Neural cell (in vitro differentiated cells): ENCODE results near the gene ANO3. TPM values are rescaled to one million over a fixed set of nuclear protein-coding genes. Genes with fewer than 3 reads are reported as not detected.

Experiments used
- H2AFZ ChIP-seq: fragments of 200-600, 300-800 bp; sonication (generic), shearing (Covaris generic); 2 replicates; pipeline ENCODE4 v1.6.0; 2014; ENCODE audit warnings: low read depth, mild to moderate bottlenecking, antibody characterized with exemption, low read length, moderate library complexity
- H3F3A ChIP-seq: fragments of 200-600 bp; shearing (Covaris generic); 2 replicates; pipeline ENCODE4 v1.6.1; 2016; ENCODE audit warnings: mild to moderate bottlenecking, moderate library complexity, mixed read lengths, antibody characterized with exemption, low read length; ENCODE audit not compliant: insufficient read depth, poor library complexity, severe bottlenecking
- H3K27ac ChIP-seq: fragments of 200-600, 300-800 bp; sonication (generic), shearing (Covaris generic); 2 replicates; pipeline ENCODE4 v1.5.1; 2014; ENCODE audit warnings: mild to moderate bottlenecking, low read length, moderate library complexity
- H3K27me3 ChIP-seq: fragments of 300-800, 200-600 bp; sonication (generic), shearing (Covaris generic); 2 replicates; pipeline ENCODE4 v1.6.0; 2014; ENCODE audit warnings: mild to moderate bottlenecking, low read depth, low read length, moderate library complexity; ENCODE audit not compliant: insufficient read depth
- H3K36me3 ChIP-seq: fragments of 300-800, 200-600 bp; sonication (generic), shearing (Covaris generic); 2 replicates; pipeline ENCODE4 v1.5.1; 2014; ENCODE audit warnings: mild to moderate bottlenecking, antibody characterized with exemption, low read length, moderate library complexity; ENCODE audit not compliant: insufficient read depth
- H3K4me2 ChIP-seq: fragments of 300-800, 200-600 bp; sonication (generic), shearing (Covaris generic); 2 replicates; pipeline ENCODE4 v1.6.0; 2014; ENCODE audit warnings: mild to moderate bottlenecking, low read length
- H3K4me3 ChIP-seq: fragments of 300-800, 200-600 bp; sonication (generic), shearing (Covaris generic); 2 replicates; pipeline ENCODE4 v1.5.1; 2014; ENCODE audit warnings: mild to moderate bottlenecking, low read length, moderate library complexity
- H3K79me2 ChIP-seq: fragments of 200-600 bp; shearing (Covaris generic); replicated peaks from 2 replicates; pipeline ENCODE4 v1.6.0; 2014; ENCODE audit warnings: mild to moderate bottlenecking, low read length, moderate library complexity; ENCODE audit not compliant: insufficient read depth
- H3K9ac ChIP-seq: fragments of 300-800, 200-600 bp; sonication (generic), shearing (Covaris generic); 2 replicates; pipeline ENCODE4 v1.6.1; 2016; ENCODE audit warnings: mild to moderate bottlenecking, low read length, mixed read lengths
- H3K9me2 ChIP-seq: fragments of 200-600 bp; shearing (Covaris generic); 2 replicates; pipeline ENCODE4 v1.6.1; 2016; ENCODE audit warnings: mild to moderate bottlenecking, low read length, mixed read lengths; ENCODE audit not compliant: insufficient read depth
- H3K9me3 ChIP-seq: fragments of 200-600, 300-800 bp; sonication (generic), shearing (Covaris generic); 2 replicates; pipeline ENCODE4 v1.6.1; 2016; ENCODE audit warnings: mild to moderate bottlenecking, mixed run types, low read length, moderate library complexity, mixed read lengths
- H4K20me1 ChIP-seq: fragments of 200-600 bp; shearing (Covaris generic); 2 replicates; pipeline ENCODE4 v1.6.1; 2016; ENCODE audit warnings: mild to moderate bottlenecking, mixed run types; ENCODE audit not compliant: insufficient read depth
- EP300 ChIP-seq: fragments of 450-650 bp; conservative IDR thresholded peaks from 2 replicates; pipeline ENCODE4 v1.6.1; 2014; ENCODE audit warnings: antibody characterized with exemption, mild to moderate bottlenecking, moderate library complexity; ENCODE audit not compliant: poor library complexity, severe bottlenecking
- EZH2 ChIP-seq: fragments of 200-600, 300-800 bp; shearing (Covaris generic), sonication (generic); IDR thresholded peaks from 2 replicates; pipeline ENCODE4 v1.6.1; 2014; ENCODE audit warnings: antibody characterized with exemption, low read length, borderline replicate concordance, mild to moderate bottlenecking; ENCODE audit not compliant: insufficient read depth, poor library complexity, severe bottlenecking
- MXI1 ChIP-seq: fragments of 450-650 bp; conservative IDR thresholded peaks from 2 replicates; pipeline ENCODE4 v1.6.1; 2014; ENCODE audit warnings: antibody characterized with exemption, mild to moderate bottlenecking; ENCODE audit not compliant: poor library complexity, severe bottlenecking
- POLR2AphosphoS5 ChIP-seq: IDR thresholded peaks from 2 replicates; pipeline ENCODE4 v1.6.1; 2012
- RAD21 ChIP-seq: fragments of 450-650 bp; conservative IDR thresholded peaks from 2 replicates; pipeline ENCODE4 v1.6.1; 2014; ENCODE audit warnings: antibody characterized with exemption, mild to moderate bottlenecking, moderate library complexity
- SMC3 ChIP-seq: fragments of 450-650 bp; conservative IDR thresholded peaks from 2 replicates; pipeline ENCODE4 v1.6.1; 2014; ENCODE audit warnings: antibody characterized with exemption, mild to moderate bottlenecking, moderate library complexity; ENCODE audit not compliant: poor library complexity
- TAF1 ChIP-seq: IDR thresholded peaks from 2 replicates; pipeline ENCODE4 v1.6.1; 2012; ENCODE audit warnings: low read depth
- polyA plus RNA-seq: library from polyadenylated mRNA; depleted of rRNA; stranded (reverse); fragments of >200 nt; gene quantifications from 2 replicates; pipeline ENCODE4 v1.2.3, GENCODE V29; 2014
- TF ChIP-seq, protein P1 (sequence below): fragments of 450-650 bp; IDR thresholded peaks from 2 replicates; pipeline ENCODE4 v1.5.1; 2014; ENCODE audit warnings: antibody characterized with exemption, mild to moderate bottlenecking, moderate library complexity; ENCODE audit not compliant: poor library complexity, severe bottlenecking
- TF ChIP-seq, protein P2 (sequence below): IDR thresholded peaks from 2 replicates; pipeline ENCODE4 v1.6.1; 2012; ENCODE audit warnings: borderline replicate concordance

The ANO3 gene
- polyA plus RNA-seq, 1 donor from 2014 or later: not detected

DNA sequence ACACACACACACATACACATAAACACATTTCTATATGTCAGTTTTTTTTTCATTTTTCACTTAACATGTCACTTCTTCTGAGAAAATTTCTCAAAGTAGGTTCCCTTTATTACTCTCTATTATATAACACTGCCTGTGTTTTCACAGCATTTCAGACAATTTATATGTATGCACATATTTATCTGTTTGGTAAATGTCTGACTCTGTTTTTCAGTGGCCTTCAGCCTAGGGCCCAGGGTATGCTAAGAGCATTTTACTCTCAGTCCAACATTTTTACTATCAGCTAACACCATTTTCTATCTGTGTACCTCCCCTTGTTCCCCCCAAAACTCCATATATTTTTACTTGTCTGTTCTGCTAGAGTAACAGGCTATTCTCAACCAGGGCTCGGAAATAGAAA is 92.3 kb downstream of the ANO3 start:
- no peaks in the 10 kb centered on the region for H3K79me2 ChIP-seq
- no peak overlapping the region for H3K9ac ChIP-seq
- no peaks in the 10 kb centered on the region for H3K9me2 ChIP-seq
- H3K36me3 ChIP-seq: no peaks in the 10 kb centered on the region
- H3K4me3 ChIP-seq: no peak overlapping the region
- no peaks in the 10 kb centered on the region for H3K27me3 ChIP-seq
- H3F3A ChIP-seq: no peaks in the 10 kb centered on the region
- no peaks in the 10 kb centered on the region for H3K9me3 ChIP-seq
- H4K20me1 ChIP-seq: no peaks in the 10 kb centered on the region
- H3K27ac ChIP-seq: no peak overlapping the region
- no peak overlapping the region for H3K4me2 ChIP-seq
- TF ChIP-seq EP300: no peak
- TF ChIP-seq EZH2: no peak
- no peak for TF ChIP-seq RAD21
- no peak for TF ChIP-seq SMC3
- TF ChIP-seq, protein P1, sequence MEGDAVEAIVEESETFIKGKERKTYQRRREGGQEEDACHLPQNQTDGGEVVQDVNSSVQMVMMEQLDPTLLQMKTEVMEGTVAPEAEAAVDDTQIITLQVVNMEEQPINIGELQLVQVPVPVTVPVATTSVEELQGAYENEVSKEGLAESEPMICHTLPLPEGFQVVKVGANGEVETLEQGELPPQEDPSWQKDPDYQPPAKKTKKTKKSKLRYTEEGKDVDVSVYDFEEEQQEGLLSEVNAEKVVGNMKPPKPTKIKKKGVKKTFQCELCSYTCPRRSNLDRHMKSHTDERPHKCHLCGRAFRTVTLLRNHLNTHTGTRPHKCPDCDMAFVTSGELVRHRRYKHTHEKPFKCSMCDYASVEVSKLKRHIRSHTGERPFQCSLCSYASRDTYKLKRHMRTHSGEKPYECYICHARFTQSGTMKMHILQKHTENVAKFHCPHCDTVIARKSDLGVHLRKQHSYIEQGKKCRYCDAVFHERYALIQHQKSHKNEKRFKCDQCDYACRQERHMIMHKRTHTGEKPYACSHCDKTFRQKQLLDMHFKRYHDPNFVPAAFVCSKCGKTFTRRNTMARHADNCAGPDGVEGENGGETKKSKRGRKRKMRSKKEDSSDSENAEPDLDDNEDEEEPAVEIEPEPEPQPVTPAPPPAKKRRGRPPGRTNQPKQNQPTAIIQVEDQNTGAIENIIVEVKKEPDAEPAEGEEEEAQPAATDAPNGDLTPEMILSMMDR: no peak
- TF ChIP-seq, protein P2, sequence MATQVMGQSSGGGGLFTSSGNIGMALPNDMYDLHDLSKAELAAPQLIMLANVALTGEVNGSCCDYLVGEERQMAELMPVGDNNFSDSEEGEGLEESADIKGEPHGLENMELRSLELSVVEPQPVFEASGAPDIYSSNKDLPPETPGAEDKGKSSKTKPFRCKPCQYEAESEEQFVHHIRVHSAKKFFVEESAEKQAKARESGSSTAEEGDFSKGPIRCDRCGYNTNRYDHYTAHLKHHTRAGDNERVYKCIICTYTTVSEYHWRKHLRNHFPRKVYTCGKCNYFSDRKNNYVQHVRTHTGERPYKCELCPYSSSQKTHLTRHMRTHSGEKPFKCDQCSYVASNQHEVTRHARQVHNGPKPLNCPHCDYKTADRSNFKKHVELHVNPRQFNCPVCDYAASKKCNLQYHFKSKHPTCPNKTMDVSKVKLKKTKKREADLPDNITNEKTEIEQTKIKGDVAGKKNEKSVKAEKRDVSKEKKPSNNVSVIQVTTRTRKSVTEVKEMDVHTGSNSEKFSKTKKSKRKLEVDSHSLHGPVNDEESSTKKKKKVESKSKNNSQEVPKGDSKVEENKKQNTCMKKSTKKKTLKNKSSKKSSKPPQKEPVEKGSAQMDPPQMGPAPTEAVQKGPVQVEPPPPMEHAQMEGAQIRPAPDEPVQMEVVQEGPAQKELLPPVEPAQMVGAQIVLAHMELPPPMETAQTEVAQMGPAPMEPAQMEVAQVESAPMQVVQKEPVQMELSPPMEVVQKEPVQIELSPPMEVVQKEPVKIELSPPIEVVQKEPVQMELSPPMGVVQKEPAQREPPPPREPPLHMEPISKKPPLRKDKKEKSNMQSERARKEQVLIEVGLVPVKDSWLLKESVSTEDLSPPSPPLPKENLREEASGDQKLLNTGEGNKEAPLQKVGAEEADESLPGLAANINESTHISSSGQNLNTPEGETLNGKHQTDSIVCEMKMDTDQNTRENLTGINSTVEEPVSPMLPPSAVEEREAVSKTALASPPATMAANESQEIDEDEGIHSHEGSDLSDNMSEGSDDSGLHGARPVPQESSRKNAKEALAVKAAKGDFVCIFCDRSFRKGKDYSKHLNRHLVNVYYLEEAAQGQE: no peak
- H2AFZ ChIP-seq: no peak overlapping the region

DNA sequence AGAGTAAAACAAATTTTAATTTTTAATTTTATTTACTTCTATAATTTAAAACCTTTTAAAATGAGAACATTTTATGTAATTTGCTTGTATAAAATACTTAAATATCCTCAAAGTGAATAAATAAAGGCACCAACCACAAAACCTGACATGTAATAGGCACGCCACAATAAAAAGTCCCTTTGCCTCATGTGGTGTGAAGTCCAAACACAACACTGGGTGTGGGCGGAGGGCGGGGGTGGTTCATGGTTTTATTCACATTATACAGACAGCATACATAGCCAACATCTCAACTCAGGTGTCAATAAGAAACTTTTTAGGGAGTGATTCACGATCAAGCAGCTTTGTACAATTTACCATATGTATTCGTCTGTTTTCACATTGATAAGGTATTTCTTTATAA is 107.9 kb downstream of the ANO3 start:
- no peaks in the 10 kb centered on the region for H3K9me2 ChIP-seq
- H3K36me3 ChIP-seq: no peaks in the 10 kb centered on the region
- no peaks in the 10 kb centered on the region for H3K9me3 ChIP-seq
- no peak overlapping the region for H3K27ac ChIP-seq
- H2AFZ ChIP-seq: no peak overlapping the region
- TF ChIP-seq SMC3 (no peak), TAF1 (no peak), POLR2AphosphoS5 (no peak), EZH2 (no peak), MXI1 (no peak), RAD21 (no peak), EP300 (no peak)
- TF ChIP-seq, protein P2: no peak
- TF ChIP-seq, protein P1: no peak
- no peaks in the 10 kb centered on the region for H3K79me2 ChIP-seq
- no peaks in the 10 kb centered on the region for H4K20me1 ChIP-seq
- H3K27me3 ChIP-seq: no peaks in the 10 kb centered on the region
- H3F3A ChIP-seq: no peaks in the 10 kb centered on the region
- H3K4me3 ChIP-seq: no peak overlapping the region
- no peak overlapping the region for H3K9ac ChIP-seq
- no peak overlapping the region for H3K4me2 ChIP-seq
